OCI-LY3 (cell line): ENCODE results near the gene DNAJA2.

ENCODE experiments used
- H2AFZ ChIP-seq: fragments of 200-600, 300-600 bp; shearing (Covaris generic); 2 replicates; pipeline ENCODE4 v1.6.0; 2014; ENCODE audit warnings: antibody characterized with exemption, low read depth, low read length
- H3K27ac ChIP-seq: fragments of 200-600, 300-600 bp; sonication (generic); 2 replicates; pipeline ENCODE4 v1.5.1; 2014; ENCODE audit warnings: mild to moderate bottlenecking, low read length, moderate library complexity, mixed read lengths
- H3K27me3 ChIP-seq: fragments of 200-600, 300-600 bp; sonication (generic); 2 replicates; pipeline ENCODE4 v1.6.1; 2014; ENCODE audit warnings: low read depth, low read length, mixed read lengths
- H3K36me3 ChIP-seq: fragments of 200-600, 300-600 bp; sonication (generic); replicated peaks from 2 replicates; pipeline ENCODE3; 2014; ENCODE audit warnings: low read depth, low read length, mixed read lengths
- H3K4me1 ChIP-seq: fragments of 300-600, 200-600 bp; sonication (generic); 2 replicates; pipeline ENCODE4 v1.6.1; 2014; ENCODE audit warnings: low read length, mixed read lengths
- H3K4me2 ChIP-seq: fragments of 200-600, 300-600 bp; sonication (generic); 2 replicates; pipeline ENCODE4 v1.6.1; 2014; ENCODE audit warnings: low read length, mixed read lengths
- H3K4me3 ChIP-seq: fragments of 300-600, 200-600 bp; sonication (generic); 2 replicates; pipeline ENCODE4 v1.5.1; 2014; ENCODE audit warnings: antibody characterized with exemption, mild to moderate bottlenecking, low read length, moderate library complexity
- H3K79me2 ChIP-seq: fragments of 300-600, 200-600 bp; shearing (Covaris generic); 2 replicates; pipeline ENCODE4 v1.6.1; 2014; ENCODE audit warnings: mild to moderate bottlenecking, low read length, mixed read lengths
- H3K9ac ChIP-seq: fragments of 300-600, 200-600 bp; shearing (Covaris generic); 2 replicates; pipeline ENCODE4 v1.6.0; 2014; ENCODE audit warnings: mild to moderate bottlenecking, low read length, moderate library complexity
- H3K9me3 ChIP-seq: fragments of 200-600, 300-600 bp; shearing (Covaris generic); 2 replicates; pipeline ENCODE4 v1.6.1; 2014; ENCODE audit warnings: low read length, mixed read lengths; ENCODE audit not compliant: insufficient read depth
- H4K20me1 ChIP-seq: fragments of 200-600, 300-600 bp; sonication (generic); 2 replicates; pipeline ENCODE4 v1.6.1; 2016; ENCODE audit warnings: low read length, mixed read lengths; ENCODE audit not compliant: insufficient read depth
- CTCF ChIP-seq: fragments of 200-600, 300-600 bp; sonication (generic); IDR thresholded peaks from 2 replicates; pipeline ENCODE4 v1.5.1; 2014; ENCODE audit warnings: antibody characterized with exemption, low read length, low read depth
- EZH2phosphoT487 ChIP-seq: fragments of 200-600 bp; shearing (Covaris generic); IDR thresholded peaks from 2 replicates; pipeline ENCODE4 v1.6.1; 2018; ENCODE audit warnings: antibody characterized with exemption, mixed run types, low read depth

DNAJA2 gene

GRCh38 chr16:46911038-46911437 is 62.4 kb downstream of the DNAJA2 start:
- Histone ChIP-seq H3K27ac (no peak overlapping the region), H3K4me3 (0 out of 2 replicates have a peak overlapping the region, but pooled peaks have one; percentile 17), H3K36me3 (peaks cover 5% of the 10 kb centered on the region)

GRCh38 chr16:46908540-46909372 is 64.7 kb downstream of the DNAJA2 start:
- H3K9me3 ChIP-seq, result no peaks in the 10 kb centered on the region
- H3K4me1 ChIP-seq, result peaks cover 25% of the 10 kb centered on the region
- H3K27me3 ChIP-seq, result peaks cover 4% of the 10 kb centered on the region; the same call in 1 of the 2 replicates
- no peak overlapping the region for H3K4me3 ChIP-seq
- H3K9ac ChIP-seq, result no peak overlapping the region
- H3K79me2 ChIP-seq, result no peaks in the 10 kb centered on the region
- no peak overlapping the region for H3K27ac ChIP-seq
- peaks cover 6% of the 10 kb centered on the region; the same call in 1 of the 2 replicates for H4K20me1 ChIP-seq
- TF ChIP-seq CTCF, result peak; percentile 68
- no peak for TF ChIP-seq EZH2phosphoT487
- H3K36me3 ChIP-seq, result no peaks in the 10 kb centered on the region
- no peak overlapping the region for H2AFZ ChIP-seq
- no peak overlapping the region for H3K4me2 ChIP-seq

More at GRCh38 chr16:46911038-46911437, 62.4 kb downstream of the DNAJA2 start:
- no peak for TF ChIP-seq CTCF
- TF ChIP-seq EZH2phosphoT487, result no peak
- Histone ChIP-seq H4K20me1 (peaks cover 6% of the 10 kb centered on the region; the same call in 1 of the 2 replicates), H3K9me3 (no peaks in the 10 kb centered on the region), H3K4me2 (peak overlapping the region; percentile 37), H3K9ac (no peak overlapping the region), H3K4me1 (peaks cover 25% of the 10 kb centered on the region), H2AFZ (no peak overlapping the region), H3K27me3 (peaks cover 4% of the 10 kb centered on the region; the same call in 1 of the 2 replicates), H3K79me2 (no peaks in the 10 kb centered on the region)

- H3K4me3 ChIP-seq, result no peak overlapping the region
- no peaks in the 10 kb centered on the region for H3K36me3 ChIP-seq
- H3K9ac ChIP-seq, result no peak overlapping the region
- H3K4me2 ChIP-seq, result no peak overlapping the region
- H3K9me3 ChIP-seq, result no peaks in the 10 kb centered on the region
- H2AFZ ChIP-seq, result no peak overlapping the region
- H3K27me3 ChIP-seq, result peaks cover 4% of the 10 kb centered on the region; the same call in 1 of the 2 replicates
- peaks cover 25% of the 10 kb centered on the region for H3K4me1 ChIP-seq
- H4K20me1 ChIP-seq, result 0 out of 2 replicates have a peak, but pooled peaks cover 4% of the 10 kb centered on the region
- no peaks in the 10 kb centered on the region for H3K79me2 ChIP-seq
- H3K27ac ChIP-seq, result no peak overlapping the region
- no peak for TF ChIP-seq CTCF
- no peak for TF ChIP-seq EZH2phosphoT487
Observed at GRCh38 chr16:46907061-46907774, 66.3 kb downstream of the DNAJA2 start.
